ENCODE results near the gene FIBCD1.

Gene FIBCD1

DNA sequence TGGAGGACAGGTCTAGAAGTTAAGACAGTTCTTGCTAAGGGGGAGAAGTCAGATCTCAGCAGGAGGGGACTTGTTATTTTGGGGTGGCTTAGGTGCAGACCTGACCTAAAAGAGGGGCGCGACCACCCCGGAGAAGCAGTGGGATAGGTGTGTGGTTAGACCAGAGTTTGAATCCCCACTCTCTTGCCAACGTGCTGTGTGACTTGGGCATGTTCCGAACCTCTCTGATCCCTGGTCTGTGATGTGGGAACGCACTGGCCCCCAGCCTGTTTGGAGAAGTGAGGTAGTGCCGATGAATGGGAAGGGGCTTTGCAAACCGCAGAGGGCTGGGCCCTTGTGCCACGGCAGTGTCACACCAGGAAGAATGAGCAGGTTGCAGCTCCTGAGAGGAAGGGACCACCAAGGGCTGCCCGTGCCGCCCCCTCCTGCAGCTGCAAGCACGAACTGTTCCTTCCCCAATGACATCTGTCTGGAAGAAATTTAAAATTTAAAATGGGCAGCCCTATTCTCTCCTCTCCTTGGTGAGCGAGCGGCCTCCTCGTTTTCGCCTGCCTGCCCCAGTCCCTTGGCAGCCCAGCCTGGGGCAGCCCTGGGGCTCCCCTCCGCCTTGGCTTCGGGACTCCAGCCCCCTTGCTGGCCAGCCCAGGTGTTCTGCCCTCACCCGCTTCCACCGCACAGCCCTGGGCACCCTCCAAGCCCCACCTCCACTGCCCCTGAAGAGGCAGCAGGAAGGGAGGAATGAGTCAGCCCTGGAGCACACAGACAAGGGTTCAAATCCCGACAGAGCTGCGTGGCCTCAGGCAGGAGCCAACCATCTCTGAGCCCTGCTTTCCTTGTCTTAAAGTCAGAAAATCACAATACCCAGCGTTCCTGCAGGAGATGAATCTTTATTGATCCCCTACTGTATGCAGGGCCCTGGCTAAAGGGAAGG, 1.6 kb downstream of the FIBCD1 start:
- DNase-seq (ENCODE audit: low read depth in 2 of 2, low spot score in 1 of 2): no peak

DNA sequence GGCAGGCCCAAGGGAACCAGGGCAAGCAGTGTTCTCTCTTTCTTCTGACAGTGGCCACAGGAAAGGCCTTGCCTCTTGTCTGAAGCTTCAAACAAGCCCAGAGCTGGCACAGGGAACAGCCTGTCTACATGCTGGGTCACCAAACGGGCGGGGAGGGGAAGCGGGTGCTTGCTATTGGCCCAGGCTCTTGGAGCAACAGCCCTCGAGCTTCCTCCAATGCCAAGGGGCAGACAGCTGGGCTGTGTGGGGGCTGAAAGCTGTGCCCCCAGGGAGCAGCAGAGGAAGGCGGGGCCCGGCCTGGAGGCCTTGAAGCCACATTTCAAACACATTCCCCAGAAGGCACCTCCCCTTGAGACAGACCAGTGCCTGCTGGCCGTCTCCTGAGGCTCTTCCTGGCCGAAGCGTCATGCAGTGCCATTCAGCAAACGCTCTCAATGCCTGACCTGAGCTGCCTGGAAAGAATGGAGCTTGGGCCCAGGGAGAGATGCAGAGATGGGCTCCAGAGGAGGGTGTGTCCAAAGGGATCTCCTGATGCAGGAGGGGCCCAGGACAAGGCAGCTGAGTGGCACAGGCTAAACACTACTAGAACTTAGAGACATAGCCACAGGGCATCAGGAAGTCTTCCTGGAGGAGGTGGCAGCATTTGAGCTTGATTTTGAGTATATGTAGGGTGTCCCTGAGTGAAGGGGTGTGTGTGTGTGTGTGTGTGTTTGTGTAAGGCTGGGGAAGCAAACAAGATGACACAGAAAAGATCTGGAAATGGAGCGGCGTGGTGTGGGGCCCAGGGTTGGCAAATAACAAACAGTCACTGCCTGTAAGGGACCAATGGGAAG, 2.5 kb downstream of the FIBCD1 start:
- DNase-seq (ENCODE audit: low read depth in 2 of 2, low spot score in 1 of 2): no peak

DNA sequence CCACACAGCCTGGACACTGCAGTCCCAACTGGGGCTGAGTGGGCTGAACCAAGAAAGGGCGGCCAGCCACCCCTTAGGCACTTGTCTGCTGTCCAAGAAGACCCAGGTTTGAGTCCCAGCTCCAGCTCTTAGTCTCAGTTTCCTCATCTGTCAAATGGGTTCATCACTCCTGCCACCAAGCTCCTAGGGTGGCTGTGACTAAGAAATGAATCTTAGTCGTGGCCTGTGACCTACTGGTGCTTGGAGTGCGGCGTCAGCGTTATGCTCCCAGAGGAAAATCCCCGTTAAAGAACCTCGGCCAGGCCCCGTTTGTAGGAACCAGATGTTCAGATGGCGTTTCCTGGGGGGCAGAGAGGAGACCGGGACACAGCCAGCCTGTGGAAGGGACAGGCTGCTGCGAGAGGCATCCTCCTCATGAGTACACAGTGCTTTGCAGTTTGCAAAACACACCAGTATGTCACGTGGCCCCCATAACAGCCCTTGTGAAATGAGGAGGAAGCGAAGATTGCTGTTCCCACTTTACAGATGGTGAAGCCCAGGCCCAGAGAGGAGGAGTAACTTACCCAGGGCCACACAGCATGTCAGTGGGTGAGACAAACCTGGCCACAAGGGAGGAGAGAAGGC, 3.3 kb downstream of the FIBCD1 start:
- DNase-seq (ENCODE audit: low read depth in 2 of 2, low spot score in 1 of 2): no peak

DNA sequence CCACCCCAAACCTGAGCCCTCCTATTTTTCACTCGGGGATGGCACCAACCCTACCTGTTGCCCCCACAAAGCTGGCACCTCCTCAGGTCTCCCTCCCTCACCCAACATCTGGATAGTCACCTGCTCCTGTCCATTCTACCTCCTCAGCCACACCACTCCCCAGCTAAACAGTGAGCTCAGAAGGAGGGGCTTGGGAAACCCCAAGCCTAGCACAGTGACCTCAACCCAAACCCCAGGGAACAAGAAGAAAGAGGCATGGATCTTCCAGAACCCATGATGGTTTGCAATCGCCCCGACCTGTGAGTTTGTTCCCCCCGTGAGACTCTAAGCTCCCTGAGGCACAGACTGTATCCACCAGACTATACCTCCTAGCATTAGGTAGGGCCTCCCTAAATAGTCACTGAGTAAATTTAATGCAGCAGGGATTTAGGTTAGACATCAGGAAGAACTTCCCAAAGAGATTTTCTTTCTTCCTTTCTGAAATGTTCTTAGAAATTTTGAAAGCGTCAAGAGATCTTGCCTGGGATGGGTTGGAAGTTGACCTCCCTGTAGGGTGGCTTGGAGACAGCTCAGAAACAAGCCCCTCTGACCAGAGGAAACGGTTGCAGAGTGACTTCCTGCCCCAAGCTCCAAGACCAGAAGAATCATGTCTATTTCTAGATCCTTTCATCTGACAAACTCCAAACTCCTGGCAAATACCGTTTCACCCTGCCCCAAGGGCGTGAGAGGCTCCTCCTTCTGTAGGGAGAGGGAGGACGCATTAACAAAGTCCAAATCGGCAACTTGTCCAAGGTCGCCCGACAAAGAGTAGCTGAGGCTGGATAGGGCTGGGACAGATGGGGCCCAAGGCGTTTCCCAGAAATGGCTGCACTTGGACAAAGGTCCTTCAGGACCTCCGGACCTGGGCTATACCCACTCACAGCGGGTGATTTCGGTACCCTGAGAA, 4.1 kb downstream of the FIBCD1 start:
- no peak for DNase-seq (ENCODE audit: low read depth in 2 of 2, low spot score in 1 of 2)

DNA sequence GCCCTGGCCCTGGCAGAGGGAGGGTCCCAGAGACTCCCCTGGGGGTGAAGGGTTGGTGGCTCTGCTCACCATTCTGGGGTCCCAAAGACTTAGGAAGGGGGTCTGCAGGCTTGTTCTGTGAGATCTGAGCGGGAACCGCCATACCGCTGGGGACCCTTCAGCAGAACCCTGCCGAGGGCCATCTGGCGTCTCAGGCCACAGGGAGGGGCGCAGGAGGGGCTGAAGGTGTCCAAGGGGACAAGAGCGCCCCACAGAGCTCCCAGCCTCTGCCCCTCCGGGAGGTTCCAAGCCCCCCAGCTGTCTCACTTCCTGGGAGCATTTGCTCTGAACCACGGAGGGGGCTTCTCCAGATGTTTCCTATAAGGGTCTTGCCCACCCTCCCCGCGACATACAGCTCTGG, 4.8 kb downstream of the FIBCD1 start:
- DNase-seq (ENCODE audit: low read depth in 2 of 2, low spot score in 1 of 2): no peak

DNA sequence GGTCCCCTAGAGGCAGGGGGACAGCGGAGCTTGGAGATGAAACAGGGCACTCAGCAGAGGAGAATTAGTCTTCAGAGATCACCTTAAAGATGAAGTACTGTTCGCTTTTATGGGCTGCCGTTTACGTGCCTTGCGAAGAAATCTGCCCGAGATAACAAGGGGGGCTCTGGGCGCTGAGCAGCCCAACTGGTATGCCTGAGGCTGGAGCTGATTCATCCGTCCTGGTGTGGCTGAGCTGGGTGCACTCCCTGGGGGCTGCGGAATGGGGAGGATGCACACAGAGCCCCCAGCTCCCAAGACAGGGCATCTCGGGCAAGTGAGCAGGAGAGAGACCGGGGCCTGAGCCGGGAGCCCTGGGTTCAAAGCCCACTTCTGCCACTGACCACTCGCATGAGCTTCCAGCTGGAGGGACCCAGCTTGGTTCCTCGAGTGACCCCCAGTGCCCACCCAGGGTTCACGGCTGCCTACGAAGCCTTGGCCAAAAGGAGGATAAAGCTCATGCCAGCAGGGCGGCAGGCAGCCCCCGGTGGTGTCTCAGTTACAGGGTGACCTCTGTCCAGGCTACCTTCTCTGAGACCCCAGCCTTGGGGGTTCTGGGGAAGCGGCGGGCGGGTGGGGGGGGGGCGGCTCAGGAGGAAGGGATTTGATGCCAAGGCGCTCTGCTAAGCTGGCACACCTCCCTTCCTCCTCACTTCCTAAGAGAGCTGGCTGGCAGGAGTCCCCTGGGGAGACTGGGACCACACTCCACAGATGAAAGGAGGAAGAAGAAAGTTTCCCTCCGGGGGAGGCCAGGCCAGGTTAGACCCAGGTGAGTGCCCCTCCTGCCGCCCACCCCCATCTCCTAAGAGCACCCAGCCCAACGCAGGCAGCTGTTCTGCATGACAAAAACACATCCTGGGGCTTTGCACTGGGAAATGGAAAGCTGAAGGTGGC, 5.7 kb downstream of the FIBCD1 start:
- DNase-seq (ENCODE audit: low read depth in 2 of 2, low spot score in 1 of 2): no peak

DNA sequence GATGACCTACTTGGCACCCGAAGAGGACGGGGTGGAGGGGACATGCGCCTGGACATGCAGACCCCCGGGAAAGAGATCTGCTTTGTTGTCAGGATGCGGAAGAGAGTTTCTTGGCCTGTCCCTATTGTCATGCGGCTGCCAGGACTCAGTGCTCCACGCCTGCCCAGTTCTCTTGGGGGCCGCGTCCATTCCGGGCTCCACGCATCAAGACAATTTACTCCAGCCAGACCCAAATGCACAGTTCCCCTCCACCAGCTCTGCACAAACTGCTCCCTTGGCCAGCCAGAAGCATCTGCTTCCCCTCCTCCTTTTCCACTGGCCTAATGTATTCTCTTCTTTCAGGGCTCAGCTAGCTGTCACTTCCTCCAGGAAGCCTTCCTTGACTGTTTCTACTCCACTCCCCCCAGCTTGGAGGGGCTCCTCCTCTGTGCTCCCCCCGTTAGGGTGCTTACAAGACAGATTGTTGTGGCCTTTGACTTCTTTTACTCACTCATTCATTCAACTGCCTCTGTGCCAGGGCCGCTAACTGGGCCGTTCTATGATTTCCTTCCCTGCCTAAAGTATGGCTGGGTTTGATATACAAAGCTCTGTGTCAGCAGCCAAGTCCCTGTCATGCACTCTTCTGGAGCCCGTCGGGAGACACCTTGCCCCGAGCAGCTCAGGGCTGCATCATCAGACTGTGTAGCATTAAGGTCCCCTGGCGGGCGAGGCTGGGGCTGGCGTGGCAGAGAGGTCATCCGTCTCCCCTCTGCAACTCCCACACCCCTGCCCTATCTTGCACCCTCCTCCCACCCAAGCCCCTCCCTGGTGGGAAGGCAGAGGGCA, 6.6 kb downstream of the FIBCD1 start:
- DNase-seq (ENCODE audit: low read depth in 2 of 2, low spot score in 1 of 2): no peak

DNA sequence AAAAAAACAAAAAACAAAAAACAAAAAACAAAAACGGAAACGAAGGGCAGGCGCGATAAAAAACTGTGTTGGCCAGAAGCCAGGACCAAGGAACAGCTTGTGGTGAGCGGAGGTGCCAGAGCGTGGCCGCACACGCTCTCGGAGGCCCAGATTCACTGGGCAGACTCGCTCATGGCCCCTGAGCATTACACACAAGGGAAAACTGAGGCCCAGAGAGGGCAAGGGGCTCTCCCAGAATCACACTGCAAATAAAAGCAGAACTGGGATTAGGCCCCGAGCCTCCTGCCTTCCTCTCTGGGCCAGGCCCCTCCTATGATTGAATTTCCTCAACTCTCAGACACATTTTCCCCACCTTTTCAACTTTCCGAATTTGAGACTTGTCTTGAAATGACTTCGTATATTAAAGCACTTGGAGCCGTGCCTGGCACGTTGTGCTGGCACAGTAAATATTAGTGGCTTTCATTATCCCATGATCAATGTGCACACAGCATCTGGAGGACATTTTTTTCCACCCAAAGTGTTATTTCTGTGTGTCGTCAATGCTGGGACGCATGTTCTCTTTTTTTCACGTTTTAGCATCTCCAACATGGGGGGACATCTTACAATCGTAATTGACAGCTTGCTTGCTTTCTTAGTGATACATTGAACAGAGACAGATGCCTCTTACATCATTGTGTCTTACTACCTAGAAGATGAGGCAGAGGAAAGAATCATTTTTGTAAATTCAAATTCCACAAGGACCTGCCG, 7.4 kb downstream of the FIBCD1 start:
- no peak for DNase-seq (ENCODE audit: low read depth in 2 of 2, low spot score in 1 of 2)

DNA sequence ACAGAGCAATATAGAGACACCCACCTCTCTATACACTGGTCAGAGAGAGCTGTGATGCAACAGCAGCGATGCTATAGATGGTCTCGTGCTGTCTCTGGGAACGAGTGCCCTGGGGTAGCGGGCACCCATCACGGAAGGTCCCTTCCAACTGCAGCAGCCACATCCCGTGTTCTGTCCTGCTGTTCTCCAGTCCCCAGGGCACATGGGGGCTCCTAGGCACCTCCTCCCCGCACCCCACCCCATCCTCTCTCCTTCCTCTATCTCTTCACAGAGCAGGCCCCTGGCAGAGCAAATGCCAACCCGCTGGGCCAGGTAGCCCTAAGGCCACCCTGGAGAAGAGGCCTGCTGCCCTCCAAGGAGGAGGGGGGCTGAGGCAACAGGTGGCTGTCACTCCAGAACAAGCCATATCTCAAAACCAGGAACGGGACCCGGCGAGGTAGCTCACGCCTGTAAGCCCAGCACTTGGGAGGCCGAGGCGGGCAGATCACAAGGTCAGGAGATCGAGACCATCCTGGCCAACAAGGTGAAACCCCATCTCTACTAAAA, 8.2 kb downstream of the FIBCD1 start:
- DNase-seq (ENCODE audit: low read depth in 2 of 2, low spot score in 1 of 2): no peak

DNA sequence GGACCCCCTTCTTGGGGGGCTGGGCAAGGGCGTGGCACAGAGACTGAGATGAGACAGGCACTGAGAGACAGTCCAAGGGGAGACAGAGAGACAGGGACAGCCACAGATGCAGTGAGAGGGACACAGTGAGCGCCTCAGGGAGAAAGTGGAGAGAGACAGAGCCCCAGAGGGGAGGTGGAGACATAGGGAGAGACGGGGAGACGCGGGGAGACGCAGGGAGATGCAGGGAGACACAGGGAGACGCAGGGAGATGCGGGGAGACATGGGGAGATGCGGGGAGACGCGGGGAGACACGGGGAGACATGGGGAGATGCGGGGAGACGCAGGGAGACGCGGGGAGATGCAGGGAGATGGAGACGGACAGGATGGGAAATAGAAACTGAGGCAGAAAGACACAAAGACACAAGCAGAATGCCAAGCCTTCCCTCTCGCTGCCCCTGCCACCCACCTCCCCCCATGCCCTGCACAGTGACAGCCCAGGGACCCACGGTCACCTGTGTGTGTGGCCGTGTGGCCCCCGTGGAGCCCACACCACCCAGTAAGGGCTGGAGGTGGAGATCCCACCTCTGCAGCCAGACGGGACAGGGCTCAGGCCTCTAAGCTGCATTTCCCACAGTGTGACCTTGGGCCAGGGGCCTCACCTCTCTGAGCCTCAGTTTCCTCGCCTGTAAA, 8.8 kb downstream of the FIBCD1 start:
- no peak for DNase-seq (ENCODE audit: low read depth in 2 of 2, low spot score in 1 of 2)

DNA sequence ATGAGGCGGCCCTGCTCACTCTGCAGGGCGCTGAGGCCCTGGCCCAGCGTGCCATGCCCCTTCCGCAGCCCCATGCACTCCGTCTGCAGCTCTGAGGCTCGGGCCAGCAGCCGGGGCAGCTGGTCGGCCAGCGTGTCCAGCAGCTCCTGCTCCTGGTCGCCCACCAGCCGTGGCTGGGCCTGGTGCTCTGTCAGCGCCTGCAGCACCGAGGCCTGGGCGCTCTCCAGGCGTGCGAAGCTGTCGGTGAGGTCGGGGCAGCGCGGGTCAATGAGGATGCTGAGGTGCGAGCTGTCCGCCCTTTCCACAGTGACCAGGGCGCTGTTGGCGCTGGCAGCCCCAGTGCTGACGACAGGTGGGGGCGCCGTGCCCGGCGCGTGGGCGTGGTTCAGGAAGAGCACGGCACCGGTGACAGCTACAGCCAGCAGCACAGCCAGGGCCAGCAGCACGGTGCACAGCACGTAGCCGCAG, 9.4 kb downstream of the FIBCD1 start:
- DNase-seq (ENCODE audit: low read depth in 2 of 2, low spot score in 1 of 2): no peak

DNA sequence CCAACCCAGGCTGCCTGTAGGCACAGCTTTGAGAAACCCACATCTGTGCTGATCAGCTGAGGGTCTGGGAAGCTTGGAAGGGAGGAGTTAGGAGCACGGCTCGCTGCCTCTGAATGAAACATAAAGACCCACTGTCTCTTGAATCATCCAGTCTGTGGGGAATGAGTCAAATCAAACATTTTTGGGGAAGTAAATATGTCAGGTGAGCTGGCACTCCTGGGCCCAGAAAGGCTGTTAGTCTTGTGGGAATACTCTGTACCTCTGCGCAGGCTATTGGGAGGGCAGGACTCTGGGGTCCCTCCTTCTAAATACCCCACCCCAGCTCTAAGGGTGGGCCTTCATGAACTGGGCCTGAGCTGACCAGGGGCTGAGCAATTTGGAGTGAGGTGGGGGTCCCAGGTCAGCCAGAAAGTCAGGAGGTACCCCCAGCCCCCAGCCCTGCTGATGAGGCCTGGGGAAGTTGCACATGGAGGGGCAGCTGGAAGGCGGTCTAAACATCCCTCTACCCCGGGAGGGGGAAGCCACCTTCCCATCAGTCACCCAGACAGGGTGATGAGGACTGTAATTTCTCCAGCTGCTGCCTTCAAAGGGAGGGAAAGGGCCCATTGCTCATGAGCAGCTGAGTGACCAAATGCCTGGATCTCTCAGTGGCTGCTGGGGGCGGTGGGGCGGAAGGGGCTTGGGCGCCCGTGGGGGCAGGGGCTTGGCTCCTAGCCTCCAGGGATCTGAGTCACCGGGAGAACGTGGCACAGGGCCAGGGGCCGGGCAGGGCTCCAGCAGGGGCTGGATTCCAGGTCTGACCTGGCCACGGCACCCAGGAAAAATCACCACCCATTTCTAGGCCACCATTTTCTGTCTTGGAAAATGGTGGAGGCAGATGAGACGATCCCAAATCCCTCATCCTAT, 10.8 kb downstream of the FIBCD1 start:
- no peak for DNase-seq (ENCODE audit: low read depth in 2 of 2, low spot score in 1 of 2)

DNA sequence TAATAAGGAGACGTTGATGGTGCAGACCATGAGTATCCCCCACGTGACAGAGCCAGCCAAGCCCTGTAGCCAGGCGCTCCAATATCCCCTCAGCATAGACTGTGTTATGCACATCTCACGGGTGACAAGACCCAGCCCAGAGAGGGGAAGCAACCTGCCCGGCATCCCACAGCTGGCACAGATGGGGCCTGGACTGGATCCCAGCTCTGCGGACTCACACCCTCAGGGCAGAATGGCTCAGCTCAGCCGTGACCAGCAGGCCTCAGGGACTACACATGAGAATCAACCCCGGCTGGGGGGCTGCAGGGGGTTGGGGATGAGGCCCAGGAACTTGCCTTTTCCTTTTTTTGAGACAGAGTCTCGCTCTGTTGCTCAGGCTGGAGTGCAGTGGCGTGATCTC, 11.7 kb downstream of the FIBCD1 start:
- DNase-seq (ENCODE audit: low read depth in 2 of 2, low spot score in 1 of 2): no peak

DNA sequence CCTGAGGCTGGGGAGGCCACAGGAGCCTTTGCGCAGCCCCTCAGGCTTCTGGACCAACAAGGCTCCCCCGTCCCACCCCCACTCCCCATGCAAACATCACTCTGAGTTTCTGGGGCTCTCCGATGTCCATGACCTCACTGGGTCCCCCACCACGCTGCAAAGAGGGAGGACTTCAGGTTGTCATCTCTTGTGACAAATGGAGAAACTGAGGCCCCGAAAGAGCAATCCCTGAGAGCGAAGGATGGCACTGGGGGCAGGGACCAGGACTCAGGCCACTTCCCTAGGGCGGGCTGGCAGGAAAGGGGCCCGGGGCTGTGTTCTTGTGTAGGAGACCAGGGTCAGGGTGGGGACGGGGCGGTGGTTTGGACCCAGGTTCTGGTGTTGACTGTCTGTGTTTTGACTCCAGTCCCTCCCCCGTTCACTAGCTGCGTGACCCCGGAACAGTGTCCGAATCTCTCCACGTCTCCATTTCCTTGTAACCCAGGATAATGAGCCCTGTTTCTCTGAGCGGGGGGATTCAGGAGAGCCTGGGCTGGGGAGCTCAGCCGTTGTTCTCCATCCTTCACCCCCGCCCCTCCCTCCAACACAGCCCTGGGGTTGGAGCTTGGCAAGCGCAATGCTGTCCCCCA, 13.9 kb downstream of the FIBCD1 start:
- no peak for DNase-seq (ENCODE audit: low read depth in 2 of 2, low spot score in 1 of 2)

DNA sequence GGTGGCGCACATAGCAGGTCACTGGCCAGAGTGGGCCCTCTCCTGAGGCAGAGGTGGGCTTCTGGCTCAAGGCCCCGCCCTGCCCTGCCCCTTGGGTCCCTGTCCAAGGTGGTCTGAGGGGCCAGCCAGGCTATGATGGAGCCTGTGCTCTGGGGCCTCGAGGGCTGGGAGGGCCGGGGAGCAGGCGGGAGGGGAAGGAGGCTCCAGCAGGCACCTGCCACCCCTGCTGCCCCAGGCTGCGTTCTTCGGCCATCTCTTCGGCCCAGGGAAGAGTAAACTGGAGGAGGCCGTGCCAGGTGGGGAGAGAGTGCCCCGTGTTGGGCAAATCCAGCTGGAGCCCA, 14.6 kb downstream of the FIBCD1 start:
- no peak for DNase-seq (ENCODE audit: low read depth in 2 of 2, low spot score in 1 of 2)
